CD1c-positive myeloid dendritic cell (primary cell): Measurements from ENCODE around the gene EDC3.
"Not testable (repeated sequence)": the region's sequence is repeated elsewhere in the genome, so short reads cannot be mapped to it uniquely, and the experiment has no call there.

Experiments used
- DNase-seq: peaks from one replicate; pipeline ENCODE4 v3.0.0-alpha.2; 2016; ENCODE audit errors: extremely low spot score

EDC3 gene

DNA sequence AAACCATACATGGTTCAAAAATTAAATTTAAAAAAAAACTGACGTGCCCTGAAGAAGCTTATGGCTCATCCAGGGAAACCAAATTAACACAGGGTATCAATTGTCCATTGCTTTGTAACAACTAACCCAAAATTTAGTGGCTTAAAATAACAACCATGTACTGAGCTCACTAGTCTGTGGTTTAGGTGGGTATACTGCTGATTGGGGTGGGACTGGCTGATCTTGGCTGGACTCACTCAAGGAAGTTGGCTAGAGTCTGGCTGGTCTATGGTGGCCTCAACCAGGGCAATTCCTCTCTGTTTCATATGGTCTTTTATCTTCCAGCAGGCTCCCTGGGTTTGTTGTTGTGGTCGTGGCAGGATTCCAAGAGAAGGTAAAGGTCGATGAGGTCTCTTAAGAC, 14.1 kb upstream of the EDC3 start:
- DNase-seq: no peak

DNA sequence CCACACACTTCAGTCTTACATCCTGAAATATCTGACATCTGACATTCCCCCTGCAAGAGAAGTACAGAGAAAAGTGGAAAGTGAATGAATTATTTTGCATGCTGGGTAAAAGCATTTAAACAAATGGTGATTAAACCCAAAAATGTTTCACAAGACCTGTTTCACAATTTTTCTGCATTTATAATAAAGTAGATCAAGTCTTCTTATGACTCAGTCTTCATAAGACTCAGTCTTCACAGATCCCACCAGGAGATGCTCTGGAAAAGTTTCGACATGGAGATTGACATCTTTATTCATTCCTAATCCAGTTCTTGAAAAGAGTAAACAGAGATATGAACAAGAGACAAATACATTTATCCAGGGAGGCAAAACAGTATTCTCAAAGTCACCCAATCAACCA, 13.2 kb upstream of the EDC3 start:
- DNase-seq: peak; percentile 21

DNA sequence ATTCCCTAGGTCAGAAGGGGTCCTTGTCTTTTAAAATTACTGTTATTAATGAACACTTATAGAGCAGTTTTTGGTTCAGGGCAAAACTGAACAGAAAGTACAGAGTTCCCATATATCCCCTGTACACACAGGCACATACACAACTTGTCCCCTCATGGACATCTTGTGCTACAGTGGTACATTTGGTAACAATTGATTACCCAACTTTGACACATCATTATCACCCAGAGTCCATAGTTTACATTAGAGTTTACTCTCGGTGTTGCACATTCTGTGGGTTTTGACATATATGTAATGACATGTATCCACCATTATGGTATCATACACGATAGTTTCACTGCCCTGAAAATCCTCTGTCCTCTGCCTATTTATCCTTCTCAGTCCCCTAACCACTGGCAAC, 984 bp upstream of the EDC3 start:
- DNase-seq: no peak

DNA sequence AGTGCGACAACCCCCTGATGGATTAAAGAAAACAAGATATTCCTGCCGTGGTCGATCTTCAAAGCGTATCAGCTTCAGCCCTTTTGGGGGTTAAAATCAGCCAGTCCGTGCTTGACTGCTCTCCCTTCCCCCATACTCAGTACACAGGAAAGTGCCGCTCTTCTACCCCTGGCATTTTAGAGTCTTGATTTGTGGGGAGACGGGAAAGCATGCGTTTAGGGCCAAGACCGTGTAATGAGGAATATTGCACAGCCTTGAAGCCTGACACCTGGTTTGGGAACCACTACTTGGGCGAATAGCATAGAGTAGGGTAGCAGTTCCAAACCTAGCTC, 540 bp upstream of the EDC3 start:
- no peak for DNase-seq

DNA sequence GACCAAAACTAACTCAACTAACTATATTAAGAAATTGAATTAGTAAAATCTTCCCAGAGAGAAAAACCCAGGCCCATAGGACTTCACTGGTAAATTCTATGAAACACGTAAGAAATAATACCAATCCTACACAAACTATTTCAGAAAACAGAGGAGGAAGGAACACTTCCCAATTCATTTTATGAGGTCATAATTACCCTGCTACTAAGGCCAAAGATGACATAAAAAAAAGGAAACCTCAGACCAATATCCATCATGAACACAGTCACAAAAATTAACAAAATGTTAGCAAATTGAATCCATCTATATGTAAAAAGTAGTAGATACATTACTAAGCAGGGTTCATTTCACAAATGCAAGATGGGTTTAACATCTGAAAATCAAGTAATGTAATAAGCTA, 3.5 kb downstream of the EDC3 start:
- DNase-seq: no peak

DNA sequence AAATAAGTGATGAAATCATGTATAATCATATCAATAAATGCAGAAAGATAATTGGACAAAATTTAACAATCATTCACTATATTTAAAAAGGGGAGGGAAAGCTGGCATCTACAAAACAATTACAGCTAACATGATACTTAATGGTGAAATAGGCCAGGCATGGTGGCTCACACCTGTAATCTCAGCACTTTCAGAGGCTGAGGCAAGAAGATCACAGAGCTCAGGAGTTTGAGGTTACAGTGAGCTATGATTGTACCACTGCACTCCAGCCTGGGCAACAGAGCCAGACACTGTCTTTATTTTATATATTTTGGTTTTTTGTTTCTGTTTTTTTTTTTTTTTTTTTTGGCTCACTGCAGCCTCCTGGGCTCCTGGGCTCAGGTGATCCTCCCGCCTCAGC, 12.1 kb downstream of the EDC3 start:
- no peak for DNase-seq

DNA sequence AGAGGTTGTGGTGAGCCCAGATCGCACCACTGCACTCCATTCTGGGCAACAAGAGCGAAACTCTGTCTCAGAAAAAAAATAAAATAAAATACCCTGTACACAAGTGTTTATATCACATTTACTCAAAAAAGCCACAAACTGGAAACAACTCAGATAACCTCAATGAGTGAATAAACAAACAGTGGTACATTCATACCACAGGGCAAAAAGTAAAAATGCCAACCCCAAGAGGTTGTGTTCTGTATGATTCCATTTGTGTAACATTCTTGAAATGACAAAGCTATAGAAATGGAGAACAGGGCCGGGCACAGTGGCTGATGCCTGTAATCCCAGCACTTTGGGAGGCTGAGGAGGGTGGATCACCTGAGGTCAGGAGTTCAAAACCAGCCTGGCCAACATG, 12.9 kb downstream of the EDC3 start:
- DNase-seq: no peak

DNA sequence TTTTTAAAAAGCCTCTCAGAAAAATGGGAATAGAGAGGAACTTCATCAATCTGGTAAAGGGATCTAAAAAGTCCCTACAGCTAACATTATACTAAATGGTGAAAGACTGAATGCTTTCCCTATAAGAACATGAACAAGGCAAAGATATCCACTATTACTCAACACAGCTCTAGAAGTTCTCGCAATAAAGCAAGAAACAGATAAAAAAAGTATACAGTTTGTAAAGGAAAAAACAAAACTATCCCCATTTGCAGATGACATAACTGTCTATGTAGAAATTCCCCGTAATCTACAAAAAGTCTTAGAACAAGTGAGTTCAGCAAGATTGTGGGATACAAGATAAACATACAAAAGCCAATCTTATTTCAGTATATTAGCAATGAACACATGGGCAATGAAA, 15.4 kb downstream of the EDC3 start:
- no peak for DNase-seq

DNA sequence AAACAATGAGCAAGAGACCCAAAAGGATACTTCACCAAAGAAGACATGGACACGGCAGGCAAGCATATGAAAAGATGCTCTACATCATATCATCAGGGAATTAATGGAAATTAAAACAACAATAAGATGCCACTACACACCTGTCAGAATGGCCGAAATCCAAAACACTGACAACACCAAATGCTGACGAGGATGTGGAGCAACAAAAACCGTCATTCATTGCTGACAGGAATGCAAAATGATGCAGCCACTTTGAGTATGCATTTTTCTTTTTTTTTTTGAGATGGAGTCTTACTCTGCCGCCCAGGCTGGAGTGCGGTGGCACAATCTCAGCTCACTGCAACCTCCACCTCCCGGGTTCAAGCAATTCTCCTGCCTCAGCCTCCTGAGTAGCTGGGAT, 19.0 kb downstream of the EDC3 start:
- DNase-seq: no peak

DNA sequence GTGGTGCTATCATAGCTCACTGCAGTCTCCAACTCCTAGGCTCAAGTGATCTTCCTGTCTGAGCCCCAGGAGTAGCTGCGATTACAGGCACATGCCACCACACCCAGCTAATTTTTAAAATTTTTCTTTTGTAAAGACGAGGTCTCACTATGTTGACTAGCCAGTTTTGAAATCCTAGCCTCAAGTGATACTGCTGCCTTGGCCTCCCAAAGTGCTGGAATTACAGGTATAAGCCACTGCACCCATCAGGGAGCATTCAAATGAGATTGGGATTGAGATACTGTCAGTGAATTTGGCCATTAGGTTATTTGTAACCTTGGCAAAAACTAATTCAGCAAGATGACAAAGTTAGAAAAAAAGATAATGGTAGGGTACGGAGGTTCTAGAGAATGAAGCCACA, 21.7 kb downstream of the EDC3 start:
- no peak for DNase-seq

DNA sequence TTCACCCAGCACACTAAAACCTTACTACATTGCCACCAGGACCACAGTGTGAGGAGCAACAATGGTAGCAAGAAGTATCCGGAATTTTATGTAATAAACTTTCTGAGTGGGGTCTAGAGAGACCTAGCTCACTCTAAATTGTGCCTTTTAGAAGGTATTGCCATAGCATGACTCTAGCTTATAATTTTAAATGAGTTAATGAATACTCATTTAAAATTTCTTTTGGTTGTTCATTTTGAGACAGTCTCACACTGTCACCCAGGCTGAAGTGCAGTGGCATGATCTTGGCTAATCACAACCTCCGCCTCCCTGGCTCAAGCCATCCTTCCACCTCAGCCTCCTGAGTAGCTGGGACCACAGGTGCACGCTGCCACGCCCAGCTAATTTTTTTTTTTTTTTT, 26.2 kb downstream of the EDC3 start:
- DNase-seq: no peak

DNA sequence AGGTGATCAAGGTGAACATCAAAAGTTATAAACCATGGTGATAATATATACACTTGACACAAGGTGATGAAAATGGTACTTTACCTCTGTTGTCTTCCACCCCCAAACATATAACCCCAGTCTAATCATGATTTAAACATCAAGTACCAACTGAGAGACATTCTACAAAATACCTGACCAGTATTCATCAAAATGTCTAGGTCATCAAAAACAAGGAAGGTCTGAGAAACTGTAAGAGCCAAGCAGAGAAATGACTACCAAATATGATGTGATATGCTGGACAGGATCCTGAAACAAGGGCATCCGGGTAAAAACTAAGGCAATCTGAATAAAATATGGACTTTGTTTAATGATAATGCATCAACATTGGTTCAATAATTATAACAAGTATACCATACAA, 27.8 kb downstream of the EDC3 start:
- DNase-seq: no peak

DNA sequence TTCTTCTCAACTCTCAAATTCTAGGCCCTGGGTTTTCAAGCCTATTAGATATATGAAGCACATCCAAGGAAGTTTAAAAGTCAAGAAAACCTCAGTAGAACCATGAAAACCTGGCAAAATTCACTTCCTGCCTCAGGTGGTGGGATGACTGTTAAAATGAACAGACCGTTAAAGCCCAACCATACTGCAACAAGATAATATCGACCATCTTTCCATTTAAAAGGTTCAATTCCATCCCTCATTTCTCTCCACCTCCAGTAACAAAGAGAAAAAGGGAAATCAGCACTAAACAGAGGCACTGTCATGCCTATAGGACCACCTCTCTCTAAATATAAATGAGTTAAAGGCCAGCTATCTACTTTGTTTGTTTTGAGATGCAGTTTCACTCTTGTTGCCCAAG, 31.2 kb downstream of the EDC3 start:
- no peak for DNase-seq

DNA sequence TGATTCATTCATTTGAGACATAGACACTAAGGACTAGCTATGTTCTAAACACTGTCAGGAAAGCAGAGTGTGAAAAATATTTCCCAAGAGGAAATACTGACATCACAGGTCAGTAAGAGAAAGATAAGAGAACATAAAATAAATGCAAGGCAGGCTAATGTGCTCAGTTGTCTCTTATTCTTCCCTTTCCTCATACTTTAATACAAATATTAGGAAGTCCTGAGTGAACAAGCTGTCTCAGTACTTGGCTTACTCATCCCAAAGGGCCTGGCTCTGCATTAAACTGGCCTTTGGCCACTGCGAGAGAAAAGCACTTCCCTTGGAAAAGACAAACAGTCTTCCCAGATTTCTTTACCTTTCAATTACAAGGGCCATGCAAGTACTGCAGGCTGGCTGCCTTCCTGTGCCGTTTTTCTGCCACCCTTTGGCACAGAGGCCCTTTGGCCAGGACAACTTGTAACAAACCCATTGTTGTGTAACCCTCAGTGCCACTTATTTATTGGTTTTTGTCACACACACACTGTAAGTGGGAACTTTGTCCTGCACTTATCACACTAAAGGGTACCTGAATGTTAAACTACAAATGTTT, 31.7 kb downstream of the EDC3 start:
- DNase-seq: no peak

DNA sequence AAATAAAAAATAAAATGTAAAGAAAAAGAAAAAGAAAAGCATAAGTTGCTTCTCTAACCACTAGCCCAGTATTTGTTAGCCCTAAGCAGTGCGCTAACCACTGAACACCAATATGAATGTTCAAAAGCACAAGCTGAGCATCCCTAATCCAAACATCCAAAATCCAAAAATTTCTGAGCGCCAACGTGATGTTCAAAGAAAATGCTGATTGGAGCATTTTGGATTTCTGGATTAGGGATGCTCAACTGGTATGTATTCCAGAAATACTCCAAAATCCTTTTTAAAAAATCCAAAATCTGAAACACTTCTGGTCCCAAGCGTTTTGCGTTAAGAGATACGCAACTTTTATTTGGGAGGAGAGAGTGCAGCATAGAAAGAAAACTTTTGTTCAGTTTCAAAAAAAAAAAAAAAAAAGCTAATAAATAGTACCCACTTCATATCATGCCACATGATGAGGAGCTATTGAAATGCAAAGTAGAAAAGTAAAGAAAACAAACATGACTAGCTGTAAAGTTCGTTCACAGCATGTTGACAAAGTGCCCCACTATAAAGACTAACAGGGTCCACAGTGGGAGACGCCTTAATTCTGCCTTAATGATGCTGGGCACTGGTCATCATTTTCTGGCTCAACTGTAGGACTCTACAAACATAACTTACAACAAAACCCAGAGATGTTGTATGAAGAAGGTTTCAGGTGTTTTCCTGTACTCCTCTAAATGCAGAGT, 32.4 kb downstream of the EDC3 start:
- DNase-seq: no peak

DNA sequence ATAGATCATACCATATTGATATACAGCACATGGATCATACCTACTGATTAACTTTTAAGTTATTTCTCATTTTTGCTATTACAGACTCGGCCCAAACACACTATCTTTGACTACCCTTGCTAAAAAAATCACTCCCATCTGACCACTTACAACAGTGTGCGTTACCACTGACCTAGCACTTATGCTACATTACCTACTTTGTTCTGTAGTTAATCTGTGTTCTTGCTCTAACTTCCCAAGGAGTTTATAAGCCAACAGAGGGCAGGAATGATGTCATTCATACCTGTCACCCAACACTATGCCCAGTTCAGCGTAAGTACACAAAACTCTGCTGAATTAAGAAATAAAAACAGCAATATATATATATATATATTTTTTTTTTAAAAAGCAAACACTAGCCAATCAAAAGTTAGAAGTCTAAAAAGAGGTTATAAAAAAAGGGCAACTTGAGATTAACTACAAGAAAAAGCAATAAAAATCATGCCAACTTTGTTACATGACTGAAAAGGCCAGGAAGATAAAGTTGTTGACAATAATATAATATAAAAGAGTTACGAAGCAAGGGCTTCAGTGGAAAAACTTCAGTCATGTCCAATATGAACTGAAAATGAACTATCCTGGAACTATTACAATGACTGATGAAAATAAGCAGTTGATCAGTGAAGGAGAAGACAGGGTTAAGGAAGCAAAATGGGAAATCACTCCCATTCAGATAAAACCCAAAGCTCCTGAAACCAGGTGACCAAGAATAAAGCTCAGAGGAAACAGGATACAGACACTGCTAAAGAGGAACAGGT, 33.6 kb downstream of the EDC3 start:
- DNase-seq: no peak

DNA sequence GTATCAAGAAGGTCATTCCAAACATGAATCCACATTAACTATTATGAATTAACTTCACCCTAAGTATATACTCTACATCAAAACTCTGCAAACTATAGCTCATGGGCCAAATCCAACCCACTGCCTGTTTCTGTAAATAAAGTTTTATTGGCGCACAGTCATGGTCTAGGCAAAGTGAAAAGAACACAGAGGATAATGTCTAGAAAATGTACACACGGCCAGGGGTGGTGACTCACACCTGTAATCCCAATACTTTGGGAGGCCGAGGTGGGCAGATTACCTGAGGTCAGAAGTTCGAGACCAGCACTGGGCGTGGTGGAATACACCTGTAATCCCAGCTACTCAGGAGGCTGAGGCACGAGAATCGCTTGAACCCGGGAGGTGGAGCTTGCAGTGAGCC, 34.5 kb downstream of the EDC3 start:
- DNase-seq: not testable (repeated sequence)

DNA sequence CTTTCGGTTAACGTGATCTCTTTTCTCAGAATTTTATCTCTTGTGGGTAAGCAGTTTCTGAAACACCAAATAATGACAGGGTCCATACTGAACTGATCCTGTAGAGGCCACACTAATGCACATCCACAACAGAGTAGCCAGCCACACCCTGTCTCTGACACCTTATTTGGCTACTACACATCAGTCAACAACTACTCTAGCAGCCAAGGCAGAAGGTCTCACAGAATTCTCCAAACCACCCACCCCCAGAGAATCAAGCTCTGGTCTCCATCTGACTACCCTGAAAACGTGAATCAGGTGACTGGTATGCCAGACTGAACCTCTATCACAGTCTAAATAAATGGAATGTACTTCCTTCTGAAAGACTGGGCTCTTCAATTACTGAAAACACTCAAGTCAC, 38.0 kb downstream of the EDC3 start:
- no peak for DNase-seq

DNA sequence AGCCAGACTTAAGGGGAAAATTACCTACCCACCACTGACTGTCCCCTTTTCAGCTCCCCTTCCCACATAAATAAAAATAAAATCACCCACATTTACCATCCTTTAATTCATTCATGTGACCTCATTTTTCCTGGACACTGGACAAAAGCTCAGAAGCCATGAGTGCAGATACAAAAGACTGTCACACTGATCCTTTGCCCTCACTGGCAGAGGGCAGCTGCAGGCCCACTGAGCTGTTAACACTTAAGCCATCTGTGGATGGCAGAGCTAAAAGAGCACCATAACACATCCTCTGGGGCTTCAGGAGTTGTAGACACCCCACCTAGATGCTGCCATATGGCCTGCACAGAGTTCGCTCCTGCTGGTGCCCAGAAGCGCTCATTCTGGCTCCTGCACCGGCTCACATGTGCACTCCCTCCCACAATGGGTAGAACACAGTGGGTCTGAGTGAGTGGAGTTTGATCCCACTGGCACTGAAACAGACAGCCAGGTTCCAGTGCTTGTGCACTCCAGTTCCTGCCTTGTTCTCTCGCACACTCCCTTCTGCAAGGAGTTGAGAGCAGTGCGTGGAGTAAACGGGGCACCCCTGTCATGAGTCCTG, 38.8 kb downstream of the EDC3 start:
- DNase-seq: no peak

DNA sequence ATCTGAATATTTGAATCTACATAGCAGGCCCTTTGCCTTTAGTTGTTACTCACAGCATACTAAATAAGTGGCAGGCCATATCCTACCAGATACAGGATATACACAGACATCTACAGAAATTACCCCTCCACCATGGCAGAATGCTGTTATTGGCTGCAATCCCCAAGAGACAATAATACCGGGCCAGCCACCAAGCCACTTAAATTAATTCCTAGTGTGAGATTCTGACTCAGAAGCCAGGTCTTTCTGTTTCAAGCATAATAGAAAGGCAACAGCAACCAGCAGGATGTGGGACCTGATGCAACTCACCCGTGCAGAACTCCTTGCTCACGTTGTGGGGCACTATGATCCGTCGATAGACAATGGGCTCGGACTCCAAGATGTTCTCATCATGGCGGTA, 40.4 kb downstream of the EDC3 start:
- no peak for DNase-seq

DNA sequence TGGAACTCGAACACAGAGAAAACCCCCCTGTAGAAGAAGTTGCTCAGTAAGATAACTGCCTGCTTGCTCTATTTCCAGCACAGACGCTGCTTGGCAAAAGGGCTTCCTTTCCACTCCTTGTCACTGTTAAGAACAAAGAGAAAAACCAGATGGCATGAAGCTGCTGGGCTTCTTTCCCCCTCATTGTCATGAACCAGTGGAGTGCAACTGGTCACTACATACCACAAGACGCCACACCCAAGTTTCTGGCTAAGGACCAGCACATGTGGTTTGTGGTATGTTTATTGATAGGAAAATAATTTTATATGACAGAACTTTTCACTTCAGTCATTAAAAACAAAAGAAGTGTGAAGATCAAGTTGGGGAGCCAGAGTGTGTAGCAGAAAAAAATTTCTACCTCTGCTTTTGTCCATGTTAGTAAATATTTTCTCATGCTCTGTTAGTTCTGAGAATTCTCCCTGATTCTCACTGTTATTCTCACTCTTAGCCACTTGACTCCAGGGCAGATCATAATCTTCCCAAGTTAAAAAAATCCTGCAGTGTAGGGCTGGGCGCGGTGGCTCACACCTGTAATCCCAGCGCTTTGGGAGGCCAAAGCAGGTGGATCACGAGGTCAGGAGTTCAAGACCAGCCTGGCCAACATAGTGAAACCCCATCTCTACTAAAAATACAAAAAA, 42.3 kb downstream of the EDC3 start:
- no peak for DNase-seq

DNA sequence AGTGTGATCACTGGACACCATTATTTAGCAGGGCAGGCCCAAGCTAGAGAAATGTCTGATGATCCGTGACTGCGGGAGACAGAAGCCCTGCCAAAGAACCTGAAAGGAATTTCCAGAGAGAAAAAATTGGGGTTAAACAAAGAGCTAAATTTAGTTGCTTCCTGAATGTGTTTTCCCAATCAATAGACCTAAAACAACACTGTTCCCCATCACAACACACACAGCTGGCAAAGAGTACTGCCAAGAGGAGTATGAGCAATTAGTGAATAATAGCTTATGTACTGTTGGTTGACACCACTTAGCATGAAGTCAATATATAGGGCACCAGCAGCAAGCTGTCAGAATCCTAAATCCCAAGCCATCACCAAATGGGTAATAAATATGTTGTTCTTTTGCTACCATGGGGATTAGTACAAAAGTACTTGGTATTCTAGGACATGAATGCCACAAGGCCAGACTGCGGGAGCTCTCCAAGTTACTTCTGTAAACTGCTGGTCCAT, 44.5 kb downstream of the EDC3 start:
- no peak for DNase-seq
